ENCODE results near the gene ARHGAP12. TPM values are rescaled to one million over a fixed set of nuclear protein-coding genes. Genes with fewer than 3 reads are reported as not detected.

ARHGAP12 gene
- total RNA-seq, 1 donor from 2014 or later, result 68.9 TPM

DNA sequence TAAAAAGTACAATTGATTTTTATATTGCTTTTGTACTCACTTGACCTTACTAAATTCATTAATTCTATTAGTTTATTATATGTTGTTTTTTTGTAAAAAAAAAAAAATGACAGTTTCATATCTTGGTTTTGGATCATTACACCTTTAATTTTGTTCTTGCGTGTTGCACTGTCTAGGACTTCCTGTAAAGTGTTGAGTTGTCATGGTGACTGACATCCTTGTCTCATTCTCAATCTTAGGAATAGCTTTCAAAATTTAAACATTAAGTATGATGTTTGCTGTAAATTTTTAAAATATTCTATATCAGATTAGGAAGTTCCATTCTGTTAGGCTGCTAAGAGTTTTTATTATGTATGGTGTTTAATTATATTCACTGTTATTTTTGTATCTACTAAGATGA lies 139.1 kb downstream of the ARHGAP12 start:
- no peak overlapping the region for H3K27ac ChIP-seq
- H3K4me3 ChIP-seq, result no peak overlapping the region
- H3K4me1 ChIP-seq, result no peaks in the 10 kb centered on the region
- Mint-ChIP-seq H3K4me1 (no peaks in the 10 kb centered on the region), H3K36me3 (no peaks in the 10 kb centered on the region), H3K27ac (no peak overlapping the region), H3K27me3 (ENCODE audit: insufficient read depth, low read depth) (no peaks in the 10 kb centered on the region), H3K4me3 (no peak overlapping the region), H3K9me3 (peaks cover 11% of the 10 kb centered on the region)
- no peak overlapping the region for H2AFZ ChIP-seq (replicated peaks)
- no peak overlapping the region for H3K9ac ChIP-seq
- H4K20me1 ChIP-seq (ENCODE audit: low read depth), result no peaks in the 10 kb centered on the region
- no peaks in the 10 kb centered on the region for H3K27me3 ChIP-seq
- no peaks in the 10 kb centered on the region for H3F3A ChIP-seq (ENCODE audit: low read depth)
- TF ChIP-seq, protein P1, sequence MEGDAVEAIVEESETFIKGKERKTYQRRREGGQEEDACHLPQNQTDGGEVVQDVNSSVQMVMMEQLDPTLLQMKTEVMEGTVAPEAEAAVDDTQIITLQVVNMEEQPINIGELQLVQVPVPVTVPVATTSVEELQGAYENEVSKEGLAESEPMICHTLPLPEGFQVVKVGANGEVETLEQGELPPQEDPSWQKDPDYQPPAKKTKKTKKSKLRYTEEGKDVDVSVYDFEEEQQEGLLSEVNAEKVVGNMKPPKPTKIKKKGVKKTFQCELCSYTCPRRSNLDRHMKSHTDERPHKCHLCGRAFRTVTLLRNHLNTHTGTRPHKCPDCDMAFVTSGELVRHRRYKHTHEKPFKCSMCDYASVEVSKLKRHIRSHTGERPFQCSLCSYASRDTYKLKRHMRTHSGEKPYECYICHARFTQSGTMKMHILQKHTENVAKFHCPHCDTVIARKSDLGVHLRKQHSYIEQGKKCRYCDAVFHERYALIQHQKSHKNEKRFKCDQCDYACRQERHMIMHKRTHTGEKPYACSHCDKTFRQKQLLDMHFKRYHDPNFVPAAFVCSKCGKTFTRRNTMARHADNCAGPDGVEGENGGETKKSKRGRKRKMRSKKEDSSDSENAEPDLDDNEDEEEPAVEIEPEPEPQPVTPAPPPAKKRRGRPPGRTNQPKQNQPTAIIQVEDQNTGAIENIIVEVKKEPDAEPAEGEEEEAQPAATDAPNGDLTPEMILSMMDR (IDR thresholded peaks at IDR 0.05), result no peak
- TF ChIP-seq EZH2 (IDR thresholded peaks at IDR 0.05) (no peak), EZH2phosphoT487 (IDR thresholded peaks at IDR 0.05) (no peak)
- no peak for DNase-seq (ENCODE audit: low spot score)
- H3K9me3 ChIP-seq (ENCODE audit: low read depth), result no peaks in the 10 kb centered on the region
- H3K4me2 ChIP-seq, result no peak overlapping the region
- no peaks in the 10 kb centered on the region for H3K79me2 ChIP-seq (ENCODE audit: low read depth)
- H3K36me3 ChIP-seq, result no peaks in the 10 kb centered on the region

DNA sequence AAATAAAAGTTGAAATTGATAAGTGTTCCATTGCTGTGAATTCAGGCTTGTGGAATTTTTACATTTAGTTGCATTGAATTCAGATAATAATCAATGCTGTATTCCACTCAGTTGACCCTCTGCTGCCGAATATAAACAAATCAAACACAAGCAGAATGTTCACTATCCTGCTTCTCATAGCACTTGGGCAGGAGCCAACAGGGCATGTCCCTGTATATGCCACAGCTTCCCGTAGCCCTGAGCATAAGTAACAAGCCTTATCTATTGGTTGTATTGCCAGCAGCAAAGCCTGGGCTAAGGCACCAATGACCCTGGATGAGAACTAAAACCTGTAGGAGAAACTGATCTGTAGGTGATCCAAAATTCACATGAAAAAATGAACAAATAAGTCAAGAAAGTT lies 145.9 kb downstream of the ARHGAP12 start:
- H3K27me3 Mint-ChIP-seq (ENCODE audit: insufficient read depth, low read depth), result peaks cover 2% of the 10 kb centered on the region
- H2AFZ ChIP-seq (replicated peaks), result no peak overlapping the region
- no peaks in the 10 kb centered on the region for H3K36me3 Mint-ChIP-seq
- H3K4me2 ChIP-seq, result no peak overlapping the region
- no peaks in the 10 kb centered on the region for H3F3A ChIP-seq (ENCODE audit: low read depth)
- H3K27me3 ChIP-seq, result no peaks in the 10 kb centered on the region
- H3K36me3 ChIP-seq, result no peaks in the 10 kb centered on the region
- no peaks in the 10 kb centered on the region for H3K9me3 ChIP-seq (ENCODE audit: low read depth)
- DNase-seq (ENCODE audit: low spot score), result no peak
- H4K20me1 ChIP-seq (ENCODE audit: low read depth), result no peaks in the 10 kb centered on the region
- H3K9me3 Mint-ChIP-seq, result no peaks in the 10 kb centered on the region
- TF ChIP-seq EZH2phosphoT487 (IDR thresholded peaks at IDR 0.05), result no peak
- no peak for TF ChIP-seq EZH2 (IDR thresholded peaks at IDR 0.05)
- TF ChIP-seq, protein P1 (IDR thresholded peaks at IDR 0.05), result no peak
- no peaks in the 10 kb centered on the region for H3K4me1 Mint-ChIP-seq
- no peaks in the 10 kb centered on the region for H3K4me1 ChIP-seq
- H3K4me3 Mint-ChIP-seq, result no peak overlapping the region
- H3K9ac ChIP-seq, result no peak overlapping the region
- H3K27ac Mint-ChIP-seq, result no peak overlapping the region
- H3K79me2 ChIP-seq (ENCODE audit: low read depth), result no peaks in the 10 kb centered on the region
- H3K4me3 ChIP-seq, result no peak overlapping the region
- H3K27ac ChIP-seq, result no peak overlapping the region

- H3K9me3 ChIP-seq (ENCODE audit: low read depth), result peaks cover 8% of the 10 kb centered on the region
- Mint-ChIP-seq H3K27ac (no peak overlapping the region), H3K27me3 (ENCODE audit: insufficient read depth, low read depth) (peaks cover 2% of the 10 kb centered on the region), H3K9me3 (peaks cover 12% of the 10 kb centered on the region), H3K36me3 (no peaks in the 10 kb centered on the region), H3K4me3 (no peak overlapping the region), H3K4me1 (no peaks in the 10 kb centered on the region)
- H3K4me3 ChIP-seq, result no peak overlapping the region
- no peaks in the 10 kb centered on the region for H3K36me3 ChIP-seq
- no peaks in the 10 kb centered on the region for H4K20me1 ChIP-seq (ENCODE audit: low read depth)
- no peak for DNase-seq (ENCODE audit: low spot score)
- H3K27me3 ChIP-seq, result no peaks in the 10 kb centered on the region
- no peak overlapping the region for H2AFZ ChIP-seq (replicated peaks)
- H3K4me1 ChIP-seq, result peaks cover under 1% of the 10 kb centered on the region
- no peak overlapping the region for H3K4me2 ChIP-seq
- no peak overlapping the region for H3K27ac ChIP-seq
- H3F3A ChIP-seq (ENCODE audit: low read depth), result peaks cover 4% of the 10 kb centered on the region
- H3K79me2 ChIP-seq (ENCODE audit: low read depth), result no peaks in the 10 kb centered on the region
- TF ChIP-seq, protein P1 (IDR thresholded peaks at IDR 0.05), result no peak
- H3K9ac ChIP-seq, result no peak overlapping the region
Observed at GRCh38 chr10:31780717-31781116, 147.9 kb downstream of the ARHGAP12 start.

Data from neural progenitor cell (in vitro differentiated cells).